Hematopoietic multipotent progenitor cell (in vitro differentiated cells): ENCODE results near the gene KIF3B. TPM values are rescaled to one million over a fixed set of nuclear protein-coding genes. Genes with fewer than 3 reads are reported as not detected.
"Not testable (repeated sequence)": the region's sequence is repeated elsewhere in the genome, so short reads cannot be mapped to it uniquely, and the experiment has no call there.

Source experiments
- DNase-seq, 3 donors: peaks; one replicate each; pipeline ENCODE4 v3.0.0-alpha.2; 2011 to 2015; ENCODE audit warnings: low read depth in 2 of 3, low spot score in 2 of 3
- total RNA-seq: library from RNA; depleted of rRNA; stranded (reverse); fragments of >200 nt; gene quantifications from one replicate; pipeline ENCODE4 v1.2.3, GENCODE V29; 2012

Gene KIF3B
- total RNA-seq, 1 donor = 5.4 TPM

- DNase-seq = not testable (repeated sequence)
Measured at GRCh38 chr20:32246208-32246607, 31.2 kb upstream of the KIF3B start.

GRCh38 chr20:32248043-32248442, 29.4 kb upstream of the KIF3B start:
- DNase-seq = no peak

DNA sequence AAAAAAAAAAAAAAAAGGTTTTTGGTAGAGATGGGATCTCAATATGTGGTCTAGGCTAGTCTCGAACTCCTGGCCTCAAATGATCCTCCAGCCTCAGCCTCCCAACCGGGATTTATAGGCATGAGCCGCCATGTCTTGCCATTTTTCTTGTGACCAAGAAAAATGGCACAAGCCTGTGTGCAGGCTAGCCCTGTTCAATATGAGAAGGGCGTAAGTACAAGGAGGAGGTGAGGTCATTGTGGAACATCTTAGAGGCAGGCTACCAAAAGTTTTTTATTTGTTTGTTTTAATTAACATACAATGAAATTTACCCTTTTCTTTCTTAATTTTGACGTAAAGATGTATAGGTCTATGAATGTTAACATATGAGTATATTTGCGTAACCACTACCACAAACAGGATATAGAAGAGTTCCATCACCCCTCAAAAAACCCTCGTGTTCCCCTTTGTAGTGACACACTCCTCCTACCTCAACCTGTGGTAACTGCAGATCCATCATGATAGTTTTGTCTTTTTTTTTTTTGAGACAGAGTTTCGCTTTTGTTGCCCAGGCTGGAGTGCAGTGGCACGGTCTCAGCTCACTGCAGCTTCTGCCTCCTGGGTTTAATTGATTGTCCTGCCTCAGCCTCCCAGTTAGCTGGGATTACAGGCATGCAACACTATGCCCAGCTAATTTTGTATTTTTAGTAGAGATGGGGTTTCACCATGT, 28.3 kb upstream of the KIF3B start:
- peak in 2 of 3 donors; percentile 29 to 59 for DNase-seq

DNA sequence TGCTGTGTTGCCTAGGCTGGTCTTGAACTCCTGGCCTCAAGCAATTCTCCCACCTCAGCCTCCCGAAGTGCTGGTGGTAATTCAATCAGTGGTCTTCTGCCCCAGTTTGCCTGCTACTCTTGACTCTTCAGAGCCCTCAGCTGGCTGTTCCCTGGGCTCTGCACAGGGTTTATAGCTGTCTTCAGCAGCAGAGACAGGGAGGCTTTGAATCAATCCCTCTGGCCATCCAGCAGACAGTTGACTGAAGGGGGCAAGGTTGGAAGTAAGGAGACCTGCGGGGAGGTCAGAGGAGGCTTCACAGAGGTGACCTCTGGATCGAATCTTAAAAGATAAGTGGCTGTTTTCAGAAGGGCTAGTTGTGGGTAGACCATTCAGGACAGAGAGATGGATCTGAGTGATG, 26.0 kb upstream of the KIF3B start:
- DNase-seq = no peak

- no peak for DNase-seq
Measured at GRCh38 chr20:32252189-32252588, 25.3 kb upstream of the KIF3B start.

- not testable (repeated sequence) for DNase-seq
Measured at GRCh38 chr20:32260973-32261372, 16.5 kb upstream of the KIF3B start.

DNA sequence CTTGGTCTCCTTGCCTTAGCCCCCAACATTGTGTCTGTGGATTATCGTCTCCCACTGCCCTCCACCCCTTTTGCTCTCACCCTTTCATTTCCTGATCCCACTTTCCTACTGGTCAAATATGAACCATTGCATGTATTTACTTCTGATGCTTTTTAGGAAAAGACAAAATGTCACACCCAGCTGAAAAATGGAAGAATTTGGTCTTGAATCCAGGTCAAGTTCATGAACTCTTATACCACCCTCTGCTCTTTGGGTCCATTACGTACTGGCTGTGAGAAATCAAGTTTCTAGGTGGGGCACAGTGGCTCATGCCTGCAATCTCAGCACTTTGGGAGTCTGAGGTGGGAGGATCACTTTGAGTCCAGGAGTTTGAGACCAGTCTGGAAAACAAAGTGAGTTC, 15.8 kb upstream of the KIF3B start:
- no peak for DNase-seq

DNA sequence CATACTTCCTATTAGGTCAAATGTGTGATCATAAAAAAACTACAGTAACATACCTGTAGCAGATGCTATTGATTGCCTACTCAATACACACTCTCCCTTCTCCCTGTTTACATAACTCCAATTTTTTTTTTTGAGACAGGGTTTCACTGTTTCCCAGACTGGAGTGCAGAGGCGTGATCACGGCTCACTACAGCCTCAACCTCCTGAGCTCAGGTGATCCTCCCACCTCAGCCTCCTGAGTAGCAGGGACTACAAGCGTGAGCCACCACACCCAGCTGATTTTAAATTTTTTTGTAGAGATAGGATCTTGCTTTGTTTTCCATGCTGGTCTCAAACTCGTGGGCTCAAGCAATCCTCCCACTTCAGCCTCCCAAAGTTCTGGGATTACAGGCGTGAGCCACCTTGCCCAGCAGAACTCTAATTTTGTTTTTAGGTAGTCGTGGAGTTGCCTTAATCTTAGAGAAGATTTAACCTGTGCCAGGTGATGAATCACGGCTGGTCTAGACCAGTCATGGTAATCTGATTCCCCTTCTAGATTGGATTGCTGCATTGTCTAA, 14.0 kb upstream of the KIF3B start:
- no peak for DNase-seq

DNA sequence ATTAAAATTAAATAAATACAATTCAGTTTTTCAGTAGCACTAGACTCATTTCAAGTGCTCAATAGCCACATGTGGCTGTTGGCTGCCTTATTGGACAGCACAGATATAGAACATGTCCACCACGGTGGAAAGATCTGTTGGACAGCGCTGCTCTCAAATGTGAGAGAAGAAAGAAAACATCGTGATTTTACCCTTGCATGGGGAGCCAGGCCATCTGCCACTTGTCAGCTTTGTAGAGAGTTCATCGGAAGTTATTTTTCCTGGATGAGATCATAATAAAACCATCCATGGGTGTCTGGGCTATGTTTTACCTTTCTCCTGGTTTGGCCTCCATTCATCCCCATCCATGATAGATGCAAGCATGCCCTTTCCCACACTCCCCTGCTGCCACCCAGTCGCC, 5.8 kb upstream of the KIF3B start:
- DNase-seq = no peak

- DNase-seq = no peak
Measured at GRCh38 chr20:32274359-32274758, 3.1 kb upstream of the KIF3B start.

DNA sequence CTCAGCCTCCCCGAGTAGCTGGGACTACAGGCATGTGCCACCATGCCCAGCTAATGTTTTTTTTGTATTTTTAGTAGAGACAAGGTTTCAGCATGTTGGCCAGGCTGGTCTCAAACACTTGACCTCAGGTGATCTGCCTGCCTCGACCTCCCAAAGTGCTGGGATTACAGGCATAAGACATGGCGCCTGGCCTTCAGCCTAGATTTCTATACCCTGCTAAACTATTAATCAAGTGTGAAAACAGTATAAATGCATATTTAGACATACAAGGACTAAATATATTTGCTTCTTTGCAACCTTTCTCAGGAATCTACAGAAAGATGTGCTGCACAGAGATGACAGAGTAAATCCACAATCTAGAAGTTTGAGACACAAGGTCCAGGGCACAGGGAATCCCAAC, 2.3 kb upstream of the KIF3B start:
- DNase-seq = not testable (repeated sequence)

DNA sequence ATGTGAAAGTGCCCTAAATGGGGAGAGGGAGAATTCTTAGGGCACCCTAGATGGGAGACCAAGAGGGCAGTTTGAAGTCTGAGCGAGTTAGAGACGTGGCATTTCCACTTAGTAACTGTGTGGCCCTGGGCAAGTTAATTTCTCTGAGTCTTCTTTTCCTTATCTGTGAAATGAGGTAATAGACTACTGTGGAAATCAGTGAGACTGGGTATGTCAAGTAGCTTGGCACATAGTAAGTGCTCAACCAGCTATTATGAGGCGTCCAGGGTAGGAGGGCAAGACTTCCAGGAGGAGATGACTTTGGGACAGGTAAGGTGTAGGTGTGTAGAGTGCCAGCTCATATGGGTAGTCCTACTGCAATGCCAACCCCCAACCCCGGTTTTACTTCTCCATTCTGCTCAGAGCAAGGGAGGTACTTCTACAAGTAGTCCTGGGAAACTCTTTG, 770 bp downstream of the KIF3B start:
- DNase-seq = peak in 2 of 3 donors; percentile 7 to 12

GRCh38 chr20:32281711-32282110, 4.3 kb downstream of the KIF3B start:
- DNase-seq = no peak

DNA sequence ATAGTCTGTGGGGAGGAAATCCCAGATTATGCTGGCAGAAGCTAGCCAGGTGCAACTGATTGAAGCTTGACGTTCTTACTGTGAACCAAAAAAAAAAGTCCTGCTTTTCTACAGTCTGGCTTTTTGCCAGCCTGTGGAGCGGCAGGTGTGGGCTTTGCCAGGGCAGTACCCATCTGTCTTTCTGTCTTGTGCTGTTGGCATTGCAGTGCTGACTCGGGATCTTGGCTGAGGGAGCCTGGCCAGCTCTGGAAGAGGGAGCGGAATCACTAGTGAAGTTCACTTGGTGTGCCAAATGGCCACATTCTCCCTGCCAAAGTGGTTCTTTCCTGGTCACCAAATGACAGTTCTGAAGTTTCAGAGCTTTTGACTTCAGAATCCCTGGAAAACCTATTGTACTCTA, 5.0 kb downstream of the KIF3B start:
- no peak for DNase-seq

DNA sequence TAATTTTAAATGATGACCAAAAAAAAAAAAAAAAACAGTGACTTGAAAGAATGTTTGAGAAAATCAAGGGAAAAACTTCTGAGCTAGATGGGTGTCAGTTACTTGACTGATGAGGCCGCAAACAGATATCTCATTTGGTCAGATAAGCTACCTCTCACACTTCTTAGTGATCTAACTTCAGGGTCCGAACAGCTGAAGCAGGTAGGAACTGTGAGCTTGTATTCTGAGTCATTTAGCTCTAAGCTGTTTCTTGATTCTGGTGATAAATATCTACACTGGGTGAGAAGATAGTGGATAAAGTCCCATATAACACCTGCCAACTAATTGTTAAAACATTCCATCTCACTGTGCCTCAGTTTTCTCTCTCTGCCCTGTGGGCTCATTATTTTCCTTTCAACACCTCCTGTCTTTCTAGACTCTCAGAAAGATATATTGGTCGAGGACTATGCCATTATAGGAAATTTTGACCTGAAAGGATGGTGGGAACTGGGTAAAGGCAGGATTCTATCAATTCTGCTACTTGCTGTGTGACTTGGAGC, 7.7 kb downstream of the KIF3B start:
- no peak for DNase-seq

- DNase-seq = peak in 2 of 3 donors; percentile 43 to 59
Measured at GRCh38 chr20:32285621-32286371, 8.3 kb downstream of the KIF3B start.

GRCh38 chr20:32287231-32287638, 9.8 kb downstream of the KIF3B start:
- no peak for DNase-seq

- no peak for DNase-seq
Measured at GRCh38 chr20:32288225-32288849, 10.9 kb downstream of the KIF3B start.

- DNase-seq = not testable (repeated sequence)
Measured at GRCh38 chr20:32289299-32289660, 11.8 kb downstream of the KIF3B start.

GRCh38 chr20:32289661-32290431, 12.4 kb downstream of the KIF3B start:
- DNase-seq = no peak
